Neural crest cell (in vitro differentiated cells): Measurements from ENCODE around the gene DDX21. TPM values are rescaled to one million over a fixed set of nuclear protein-coding genes. Genes with fewer than 3 reads are reported as not detected.
A peak's percentile ranks its signal among the peaks of the same experiment; 100 is the strongest.

Source experiments
- DNase-seq: peaks from one replicate; pipeline ENCODE4 v3.0.0; 2021; ENCODE audit warnings: low read depth, mixed read lengths, low spot score
- H3K27ac Mint-ChIP-seq: one replicate; pipeline ENCODE4 v1.8.0; 2021; ENCODE audit warnings: mild to moderate bottlenecking, mixed read lengths; ENCODE audit not compliant: unreplicated experiment
- H3K27me3 Mint-ChIP-seq: 2 replicates; pipeline ENCODE4 v1.8.0; 2021; ENCODE audit warnings: low read depth, mild to moderate bottlenecking, mixed read lengths
- H3K36me3 Mint-ChIP-seq: 2 replicates; pipeline ENCODE4 v1.8.0; 2021; ENCODE audit warnings: low read depth, mild to moderate bottlenecking, mixed read lengths
- H3K4me1 Mint-ChIP-seq: 2 replicates; pipeline ENCODE4 v1.8.0; 2021; ENCODE audit warnings: mixed read lengths
- H3K4me3 Mint-ChIP-seq: one replicate; pipeline ENCODE4 v1.8.0; 2021; ENCODE audit warnings: mild to moderate bottlenecking, mixed read lengths
- H3K9me3 Mint-ChIP-seq: 2 replicates; pipeline ENCODE4 v1.8.0; 2021; ENCODE audit warnings: mixed read lengths
- total RNA-seq: library from RNA; stranded (reverse); gene quantifications from 2 replicates; pipeline ENCODE4 v1.2.1, GENCODE V29; 2021
- TF ChIP-seq, protein P1 (sequence below): fragments of 200-600 bp; sonication (generic); conservative IDR thresholded peaks from 2 replicates; pipeline ENCODE4 v1.5.0; 2021; ENCODE audit warnings: antibody characterized with exemption, mild to moderate bottlenecking

DDX21 gene
- total RNA-seq, 1 donor from 2014 or later, result 67.2 TPM

DNA sequence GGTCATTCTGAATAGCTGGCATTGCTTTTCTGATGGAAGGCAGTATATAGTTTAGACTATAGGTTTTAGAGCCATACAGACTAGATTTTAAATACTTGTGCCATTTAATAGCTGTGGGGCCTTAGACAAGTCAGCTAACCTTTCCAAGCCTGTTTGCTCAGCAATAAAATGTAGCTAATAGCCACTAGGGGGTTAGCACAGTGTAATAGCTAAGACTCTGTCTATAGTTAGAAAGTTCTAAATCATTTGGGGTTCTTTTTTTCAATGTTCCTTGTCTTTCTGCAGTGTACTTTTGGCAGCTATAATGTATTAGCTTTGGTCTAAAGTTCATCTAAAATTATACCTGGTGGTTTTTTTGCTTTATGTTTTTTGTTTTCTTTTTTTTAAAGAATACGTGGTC is 25.1 kb downstream of the DDX21 start:
- Mint-ChIP-seq H3K4me1 (no peaks in the 10 kb centered on the region), H3K9me3 (no peaks in the 10 kb centered on the region), H3K27me3 (no peaks in the 10 kb centered on the region), H3K27ac (no peak overlapping the region), H3K4me3 (no peak overlapping the region), H3K36me3 (peaks cover 8% of the 10 kb centered on the region)
- no peak for DNase-seq
- TF ChIP-seq, protein P1, sequence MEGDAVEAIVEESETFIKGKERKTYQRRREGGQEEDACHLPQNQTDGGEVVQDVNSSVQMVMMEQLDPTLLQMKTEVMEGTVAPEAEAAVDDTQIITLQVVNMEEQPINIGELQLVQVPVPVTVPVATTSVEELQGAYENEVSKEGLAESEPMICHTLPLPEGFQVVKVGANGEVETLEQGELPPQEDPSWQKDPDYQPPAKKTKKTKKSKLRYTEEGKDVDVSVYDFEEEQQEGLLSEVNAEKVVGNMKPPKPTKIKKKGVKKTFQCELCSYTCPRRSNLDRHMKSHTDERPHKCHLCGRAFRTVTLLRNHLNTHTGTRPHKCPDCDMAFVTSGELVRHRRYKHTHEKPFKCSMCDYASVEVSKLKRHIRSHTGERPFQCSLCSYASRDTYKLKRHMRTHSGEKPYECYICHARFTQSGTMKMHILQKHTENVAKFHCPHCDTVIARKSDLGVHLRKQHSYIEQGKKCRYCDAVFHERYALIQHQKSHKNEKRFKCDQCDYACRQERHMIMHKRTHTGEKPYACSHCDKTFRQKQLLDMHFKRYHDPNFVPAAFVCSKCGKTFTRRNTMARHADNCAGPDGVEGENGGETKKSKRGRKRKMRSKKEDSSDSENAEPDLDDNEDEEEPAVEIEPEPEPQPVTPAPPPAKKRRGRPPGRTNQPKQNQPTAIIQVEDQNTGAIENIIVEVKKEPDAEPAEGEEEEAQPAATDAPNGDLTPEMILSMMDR, result peak; percentile 55

DNA sequence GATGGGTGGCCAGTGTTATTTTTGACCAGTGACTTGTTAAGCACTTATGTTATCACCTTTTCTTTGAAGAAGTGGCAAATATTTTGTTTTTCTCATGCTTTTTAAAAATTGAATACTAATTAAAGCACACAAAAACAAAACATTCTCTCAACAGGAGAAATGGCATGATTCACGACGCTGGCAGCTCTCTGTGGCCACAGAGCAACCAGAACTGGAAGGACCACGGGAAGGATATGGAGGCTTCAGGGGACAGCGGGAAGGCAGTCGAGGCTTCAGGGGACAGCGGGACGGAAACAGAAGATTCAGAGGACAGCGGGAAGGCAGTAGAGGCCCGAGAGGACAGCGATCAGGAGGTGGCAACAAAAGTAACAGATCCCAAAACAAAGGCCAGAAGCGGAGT is 26.4 kb downstream of the DDX21 start:
- H3K4me3 Mint-ChIP-seq, result no peak overlapping the region
- H3K27ac Mint-ChIP-seq, result no peak overlapping the region
- H3K27me3 Mint-ChIP-seq, result no peaks in the 10 kb centered on the region
- TF ChIP-seq, protein P1, result no peak
- no peak for DNase-seq
- peaks cover 8% of the 10 kb centered on the region for H3K36me3 Mint-ChIP-seq
- no peaks in the 10 kb centered on the region for H3K9me3 Mint-ChIP-seq
- no peaks in the 10 kb centered on the region for H3K4me1 Mint-ChIP-seq

DNA sequence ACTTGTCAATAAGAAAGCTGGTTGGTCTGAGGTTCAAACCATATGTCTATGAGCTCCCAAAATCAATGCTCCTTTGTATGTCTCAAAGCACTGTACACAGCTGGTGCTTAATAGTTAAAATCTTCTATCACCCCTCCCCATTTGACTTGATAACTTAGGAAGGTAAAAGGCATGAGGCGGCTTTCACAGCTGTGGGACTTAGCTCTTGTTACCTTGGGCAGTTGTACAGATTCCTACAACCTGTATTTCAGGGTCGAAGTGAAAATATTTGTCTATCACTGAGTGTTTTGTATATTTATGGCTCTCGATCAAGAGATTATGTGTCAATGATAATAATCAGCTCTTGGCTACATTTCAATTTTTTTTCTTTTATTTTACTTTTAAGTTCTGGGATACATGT is 31.6 kb downstream of the DDX21 start:
- Mint-ChIP-seq H3K4me1 (peaks cover 29% of the 10 kb centered on the region), H3K4me3 (peak overlapping the region; percentile 96), H3K27me3 (no peaks in the 10 kb centered on the region), H3K9me3 (no peaks in the 10 kb centered on the region), H3K27ac (no peak overlapping the region), H3K36me3 (no peaks in the 10 kb centered on the region)
- TF ChIP-seq, protein P1, result no peak
- no peak for DNase-seq

DNA sequence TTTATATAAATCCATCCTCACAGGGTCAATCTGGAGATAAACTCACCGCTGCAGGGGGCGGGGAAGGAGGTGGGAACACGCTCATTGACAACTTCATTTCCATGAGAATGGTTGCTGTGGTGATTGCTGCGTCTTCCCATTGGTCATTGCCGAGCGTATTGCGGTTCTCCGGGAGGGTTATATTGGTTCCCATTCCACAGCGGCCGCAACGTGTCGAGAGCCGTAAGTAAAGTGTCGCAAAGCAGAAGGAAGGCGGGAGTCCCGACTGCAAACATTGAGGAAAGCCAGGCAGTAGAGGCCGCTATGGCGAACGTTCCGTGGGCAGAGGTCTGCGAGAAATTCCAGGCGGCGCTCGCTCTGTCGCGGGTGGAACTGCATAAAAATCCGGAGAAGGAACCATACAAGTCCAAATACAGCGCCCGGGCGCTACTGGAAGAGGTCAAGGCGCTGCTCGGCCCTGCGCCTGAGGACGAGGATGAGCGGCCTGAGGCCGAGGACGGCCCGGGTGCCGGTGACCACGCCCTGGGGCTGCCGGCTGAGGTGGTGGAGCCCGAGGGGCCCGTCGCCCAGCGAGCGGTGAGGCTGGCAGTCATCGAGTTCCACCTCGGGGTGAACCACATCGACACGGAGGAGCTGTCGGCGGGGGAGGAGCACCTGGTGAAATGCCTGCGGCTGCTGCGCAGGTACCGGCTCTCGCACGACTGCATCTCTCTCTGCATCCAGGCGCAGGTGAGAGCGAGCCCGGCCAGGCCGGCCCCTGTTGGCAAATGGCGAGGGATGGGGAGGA is 32.8 kb downstream of the DDX21 start, which contains the start of gene KIFBP:
KIFBP (plus strand) TSS at position 274 of the 787 bp plus-strand sequence; CDS start at position 304, 30 bp downstream.
- TF ChIP-seq, protein P1, result peak; percentile 59
- DNase-seq, result peak; percentile 80
- Mint-ChIP-seq H3K9me3 (no peaks in the 10 kb centered on the region), H3K27ac (peak within 1 kb of the TSS; percentile 98), H3K27me3 (no peaks in the 10 kb centered on the region), H3K36me3 (no peaks in the 10 kb centered on the region), H3K4me3 (peak within 1 kb of the TSS; percentile 96), H3K4me1 (peaks cover 36% of the 10 kb centered on the region)

DNA sequence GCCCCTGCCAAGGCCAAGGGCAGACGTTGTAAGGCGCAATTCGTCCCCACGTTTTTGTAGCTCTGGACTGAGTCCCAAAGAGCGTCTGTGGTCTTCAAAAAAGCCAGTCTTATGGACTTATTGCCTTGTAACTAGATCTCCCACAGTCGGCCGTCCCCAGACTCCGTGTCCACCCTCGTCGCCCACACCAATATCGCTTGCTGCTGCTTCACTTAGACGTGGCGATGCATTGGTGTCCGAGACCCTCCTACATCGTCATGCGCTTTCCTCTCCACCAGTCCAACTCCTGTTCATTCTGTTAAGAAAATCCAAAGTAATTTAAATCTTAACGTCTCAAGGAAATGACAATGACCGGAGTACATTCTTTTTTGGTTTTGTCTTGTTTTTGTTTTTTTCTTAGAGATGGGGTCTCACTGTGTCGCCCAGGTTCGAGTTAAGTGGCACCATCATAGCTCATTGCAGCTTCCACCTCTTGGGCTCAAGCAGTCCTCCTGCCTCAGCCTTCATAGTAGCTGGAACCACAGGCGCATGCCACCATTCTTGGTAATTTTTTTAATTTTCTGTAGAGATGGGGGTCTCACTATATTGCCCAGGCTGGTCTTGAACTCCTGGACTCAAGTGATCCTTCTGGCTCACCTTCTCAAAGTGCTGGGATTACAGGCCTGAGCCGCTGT is 33.5 kb downstream of the DDX21 start:
- DNase-seq, result peak; percentile 16
- H3K36me3 Mint-ChIP-seq, result no peaks in the 10 kb centered on the region

More for the DNA sequence above, 33.5 kb downstream of the DDX21 start:
- Mint-ChIP-seq H3K9me3 (no peaks in the 10 kb centered on the region), H3K27me3 (no peaks in the 10 kb centered on the region), H3K27ac (peak overlapping the region; percentile 65), H3K4me3 (peak overlapping the region; percentile 96), H3K4me1 (peaks cover 36% of the 10 kb centered on the region)
- TF ChIP-seq, protein P1, result no peak
